H1 (cell line): ENCODE measurements around the gene SMARCA5. TPM values are rescaled to one million over a fixed set of nuclear protein-coding genes. Genes with fewer than 3 reads are reported as not detected.

Source experiments
- CBX5 ChIP-seq: fragments of 300-800, 300-1000 bp; sonication (generic); IDR thresholded peaks from 2 replicates; pipeline ENCODE4 v1.7.1; 2016; ENCODE audit warnings: antibody characterized with exemption, low read length, low read depth
- polyA plus RNA-seq, 7 experiments: library from polyadenylated mRNA; depleted of rRNA in 3 of 7; stranded (reverse) in 5 of 7; unstranded in 2 of 7; fragments of >200 nt in 5 of 7; fragments of 200-250 nt in 2 of 7; gene quantifications; 1 replicate in 5 of 7; 2 replicates in 1 of 7; 4 replicates in 1 of 7; pipeline versions ENCODE4 v1.2.1 to v1.2.3, GENCODE V29; 2011 to 2013; ENCODE audit warnings: missing spikeins in 2 of 7, mixed read lengths in 2 of 7
- total RNA-seq: library from RNA; stranded (reverse); fragmentation: NEBNext Ultra II Directional; extraction: Animal tissue kit (Norgen Biotek cat#: 25700); gene quantifications from 2 replicates; pipeline ENCODE4 v1.2.1, GENCODE V29; 2021
- TF ChIP-seq, protein P1 (sequence below): fragments of 300-600 bp; sonication (generic); IDR thresholded peaks from 2 replicates; pipeline ENCODE4 v1.7.1; 2012; ENCODE audit warnings: low read length, moderate library complexity, mild to moderate bottlenecking, inconsistent platforms; ENCODE audit not compliant: insufficient replicate concordance

The SMARCA5 gene
- total and polyA plus RNA-seq, 2 of the 8 experiments (the other 6 are each of a cell fraction or from before 2014, with no cell fraction given) = 13.9 to 112 TPM

GRCh38 chr4:143558286-143558685 is 44.8 kb downstream of the SMARCA5 start (continued):
- TF ChIP-seq CBX5 = no peak
- TF ChIP-seq, protein P1, sequence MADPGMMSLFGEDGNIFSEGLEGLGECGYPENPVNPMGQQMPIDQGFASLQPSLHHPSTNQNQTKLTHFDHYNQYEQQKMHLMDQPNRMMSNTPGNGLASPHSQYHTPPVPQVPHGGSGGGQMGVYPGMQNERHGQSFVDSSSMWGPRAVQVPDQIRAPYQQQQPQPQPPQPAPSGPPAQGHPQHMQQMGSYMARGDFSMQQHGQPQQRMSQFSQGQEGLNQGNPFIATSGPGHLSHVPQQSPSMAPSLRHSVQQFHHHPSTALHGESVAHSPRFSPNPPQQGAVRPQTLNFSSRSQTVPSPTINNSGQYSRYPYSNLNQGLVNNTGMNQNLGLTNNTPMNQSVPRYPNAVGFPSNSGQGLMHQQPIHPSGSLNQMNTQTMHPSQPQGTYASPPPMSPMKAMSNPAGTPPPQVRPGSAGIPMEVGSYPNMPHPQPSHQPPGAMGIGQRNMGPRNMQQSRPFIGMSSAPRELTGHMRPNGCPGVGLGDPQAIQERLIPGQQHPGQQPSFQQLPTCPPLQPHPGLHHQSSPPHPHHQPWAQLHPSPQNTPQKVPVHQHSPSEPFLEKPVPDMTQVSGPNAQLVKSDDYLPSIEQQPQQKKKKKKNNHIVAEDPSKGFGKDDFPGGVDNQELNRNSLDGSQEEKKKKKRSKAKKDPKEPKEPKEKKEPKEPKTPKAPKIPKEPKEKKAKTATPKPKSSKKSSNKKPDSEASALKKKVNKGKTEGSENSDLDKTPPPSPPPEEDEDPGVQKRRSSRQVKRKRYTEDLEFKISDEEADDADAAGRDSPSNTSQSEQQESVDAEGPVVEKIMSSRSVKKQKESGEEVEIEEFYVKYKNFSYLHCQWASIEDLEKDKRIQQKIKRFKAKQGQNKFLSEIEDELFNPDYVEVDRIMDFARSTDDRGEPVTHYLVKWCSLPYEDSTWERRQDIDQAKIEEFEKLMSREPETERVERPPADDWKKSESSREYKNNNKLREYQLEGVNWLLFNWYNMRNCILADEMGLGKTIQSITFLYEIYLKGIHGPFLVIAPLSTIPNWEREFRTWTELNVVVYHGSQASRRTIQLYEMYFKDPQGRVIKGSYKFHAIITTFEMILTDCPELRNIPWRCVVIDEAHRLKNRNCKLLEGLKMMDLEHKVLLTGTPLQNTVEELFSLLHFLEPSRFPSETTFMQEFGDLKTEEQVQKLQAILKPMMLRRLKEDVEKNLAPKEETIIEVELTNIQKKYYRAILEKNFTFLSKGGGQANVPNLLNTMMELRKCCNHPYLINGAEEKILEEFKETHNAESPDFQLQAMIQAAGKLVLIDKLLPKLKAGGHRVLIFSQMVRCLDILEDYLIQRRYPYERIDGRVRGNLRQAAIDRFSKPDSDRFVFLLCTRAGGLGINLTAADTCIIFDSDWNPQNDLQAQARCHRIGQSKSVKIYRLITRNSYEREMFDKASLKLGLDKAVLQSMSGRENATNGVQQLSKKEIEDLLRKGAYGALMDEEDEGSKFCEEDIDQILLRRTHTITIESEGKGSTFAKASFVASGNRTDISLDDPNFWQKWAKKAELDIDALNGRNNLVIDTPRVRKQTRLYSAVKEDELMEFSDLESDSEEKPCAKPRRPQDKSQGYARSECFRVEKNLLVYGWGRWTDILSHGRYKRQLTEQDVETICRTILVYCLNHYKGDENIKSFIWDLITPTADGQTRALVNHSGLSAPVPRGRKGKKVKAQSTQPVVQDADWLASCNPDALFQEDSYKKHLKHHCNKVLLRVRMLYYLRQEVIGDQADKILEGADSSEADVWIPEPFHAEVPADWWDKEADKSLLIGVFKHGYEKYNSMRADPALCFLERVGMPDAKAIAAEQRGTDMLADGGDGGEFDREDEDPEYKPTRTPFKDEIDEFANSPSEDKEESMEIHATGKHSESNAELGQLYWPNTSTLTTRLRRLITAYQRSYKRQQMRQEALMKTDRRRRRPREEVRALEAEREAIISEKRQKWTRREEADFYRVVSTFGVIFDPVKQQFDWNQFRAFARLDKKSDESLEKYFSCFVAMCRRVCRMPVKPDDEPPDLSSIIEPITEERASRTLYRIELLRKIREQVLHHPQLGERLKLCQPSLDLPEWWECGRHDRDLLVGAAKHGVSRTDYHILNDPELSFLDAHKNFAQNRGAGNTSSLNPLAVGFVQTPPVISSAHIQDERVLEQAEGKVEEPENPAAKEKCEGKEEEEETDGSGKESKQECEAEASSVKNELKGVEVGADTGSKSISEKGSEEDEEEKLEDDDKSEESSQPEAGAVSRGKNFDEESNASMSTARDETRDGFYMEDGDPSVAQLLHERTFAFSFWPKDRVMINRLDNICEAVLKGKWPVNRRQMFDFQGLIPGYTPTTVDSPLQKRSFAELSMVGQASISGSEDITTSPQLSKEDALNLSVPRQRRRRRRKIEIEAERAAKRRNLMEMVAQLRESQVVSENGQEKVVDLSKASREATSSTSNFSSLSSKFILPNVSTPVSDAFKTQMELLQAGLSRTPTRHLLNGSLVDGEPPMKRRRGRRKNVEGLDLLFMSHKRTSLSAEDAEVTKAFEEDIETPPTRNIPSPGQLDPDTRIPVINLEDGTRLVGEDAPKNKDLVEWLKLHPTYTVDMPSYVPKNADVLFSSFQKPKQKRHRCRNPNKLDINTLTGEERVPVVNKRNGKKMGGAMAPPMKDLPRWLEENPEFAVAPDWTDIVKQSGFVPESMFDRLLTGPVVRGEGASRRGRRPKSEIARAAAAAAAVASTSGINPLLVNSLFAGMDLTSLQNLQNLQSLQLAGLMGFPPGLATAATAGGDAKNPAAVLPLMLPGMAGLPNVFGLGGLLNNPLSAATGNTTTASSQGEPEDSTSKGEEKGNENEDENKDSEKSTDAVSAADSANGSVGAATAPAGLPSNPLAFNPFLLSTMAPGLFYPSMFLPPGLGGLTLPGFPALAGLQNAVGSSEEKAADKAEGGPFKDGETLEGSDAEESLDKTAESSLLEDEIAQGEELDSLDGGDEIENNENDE = no peak
